ENCODE data around the gene PPIC. TPM values are rescaled to one million over a fixed set of nuclear protein-coding genes. Genes with fewer than 3 reads are reported as not detected.

The PPIC gene
- total RNA-seq, 1 experiment from 2014 or later: 10.8 TPM

- Histone ChIP-seq H3K27ac (ENCODE audit: insufficient read length, low read depth, low read length) (no peak overlapping the region), H2AFZ (ENCODE audit: low read length) (no peak overlapping the region), H4K91ac (ENCODE audit: insufficient read length, low read depth, low read length) (no peak overlapping the region), H2BK120ac (ENCODE audit: low read depth, low read length, poor library complexity, severe bottlenecking) (no peak overlapping the region), H3K9me3 (ENCODE audit: control insufficient read depth, low read depth, low read length) (no peaks in the 10 kb centered on the region), H4K20me1 (ENCODE audit: control insufficient read depth, insufficient read depth, insufficient read length) (no peaks in the 10 kb centered on the region), H3K14ac (ENCODE audit: insufficient read depth, low read length) (no peak overlapping the region), H2BK20ac (ENCODE audit: low read depth, low read length, poor library complexity, severe bottlenecking) (no peak overlapping the region), H3K79me2 (ENCODE audit: insufficient read depth, low read length) (no peaks in the 10 kb centered on the region), H3K79me1 (ENCODE audit: insufficient read depth, low read depth, low read length, poor library complexity, severe bottlenecking) (no peaks in the 10 kb centered on the region), H3K9ac (ENCODE audit: extremely low read depth, insufficient read length, low read length) (no peak overlapping the region), H3K4me2 (ENCODE audit: insufficient read depth, insufficient read length, low read length) (no peak overlapping the region), H4K8ac (replicated peaks; ENCODE audit: insufficient read length, low read depth, low read length) (no peak overlapping the region), H3K4ac (ENCODE audit: low read depth, low read length) (no peak overlapping the region), H3T11ph (ENCODE audit: low read length) (no peak overlapping the region), H3K18ac (ENCODE audit: insufficient read length, low read depth, low read length) (no peak overlapping the region), H4K5ac (ENCODE audit: insufficient read length, low read depth, low read length) (no peak overlapping the region), H2BK5ac (ENCODE audit: insufficient read length, low read length) (no peak overlapping the region), H3K4me1 (ENCODE audit: insufficient read depth, low read length) (no peaks in the 10 kb centered on the region; the same call in 1 of the 2 replicates), H3K56ac (ENCODE audit: insufficient read length, low read depth, low read length) (no peak overlapping the region), H2BK15ac (ENCODE audit: low read depth, low read length) (no peak overlapping the region), H3K23me2 (ENCODE audit: insufficient read length, low read depth, low read length, poor library complexity, severe bottlenecking) (no peaks in the 10 kb centered on the region), H2AK5ac (ENCODE audit: insufficient read length, low read length) (no peak overlapping the region), H3K27me3 (ENCODE audit: insufficient read depth, low read length) (no peaks in the 10 kb centered on the region), H3K23ac (ENCODE audit: insufficient read length, low read depth, low read length) (no peak overlapping the region), H2BK12ac (ENCODE audit: insufficient read length, low read depth, low read length) (no peak overlapping the region)
- H3K4me1 Mint-ChIP-seq: 0 out of 4 replicates have a peak, but pooled peaks cover 0 to 2% of the 10 kb centered on the region in 2 experiments
- no peak for DNase-seq
- H3K27ac Mint-ChIP-seq: no peak overlapping the region
- H3K9me3 Mint-ChIP-seq: no peaks in the 10 kb centered on the region
- TF ChIP-seq, protein P1, sequence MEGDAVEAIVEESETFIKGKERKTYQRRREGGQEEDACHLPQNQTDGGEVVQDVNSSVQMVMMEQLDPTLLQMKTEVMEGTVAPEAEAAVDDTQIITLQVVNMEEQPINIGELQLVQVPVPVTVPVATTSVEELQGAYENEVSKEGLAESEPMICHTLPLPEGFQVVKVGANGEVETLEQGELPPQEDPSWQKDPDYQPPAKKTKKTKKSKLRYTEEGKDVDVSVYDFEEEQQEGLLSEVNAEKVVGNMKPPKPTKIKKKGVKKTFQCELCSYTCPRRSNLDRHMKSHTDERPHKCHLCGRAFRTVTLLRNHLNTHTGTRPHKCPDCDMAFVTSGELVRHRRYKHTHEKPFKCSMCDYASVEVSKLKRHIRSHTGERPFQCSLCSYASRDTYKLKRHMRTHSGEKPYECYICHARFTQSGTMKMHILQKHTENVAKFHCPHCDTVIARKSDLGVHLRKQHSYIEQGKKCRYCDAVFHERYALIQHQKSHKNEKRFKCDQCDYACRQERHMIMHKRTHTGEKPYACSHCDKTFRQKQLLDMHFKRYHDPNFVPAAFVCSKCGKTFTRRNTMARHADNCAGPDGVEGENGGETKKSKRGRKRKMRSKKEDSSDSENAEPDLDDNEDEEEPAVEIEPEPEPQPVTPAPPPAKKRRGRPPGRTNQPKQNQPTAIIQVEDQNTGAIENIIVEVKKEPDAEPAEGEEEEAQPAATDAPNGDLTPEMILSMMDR (conservative IDR thresholded peaks at IDR 0.05): no peak
- H3K36me3 Mint-ChIP-seq (ENCODE audit: insufficient read depth in 1 of 3, low read depth in 3 of 3): no peaks in the 10 kb centered on the region
- H3K27me3 Mint-ChIP-seq (ENCODE audit: low read depth): no peaks in the 10 kb centered on the region
- H3K4me3 Mint-ChIP-seq: no peak overlapping the region
- no CpG with 5 or more reads among the region's 3 CpGs for WGBS (ENCODE audit: extremely low coverage, insufficient read length, low lambda C conversion rate)
These were observed 52.1 kb downstream of the PPIC start for GRCh38 chr5:122984425-122984824.
